Panc1 (cell line): ENCODE data around the gene FAM193A. TPM values are rescaled to one million over a fixed set of nuclear protein-coding genes. Genes with fewer than 3 reads are reported as not detected.

Experiments used
- ATAC-seq: fragments of 200-7000 bp; cut with Tn5 transposase; 2 replicates; pipeline ENCODE4 v1.9.1; 2020; ENCODE audit warnings: mild to moderate bottlenecking, moderate library complexity
- BruUV-seq: library from RNA; stranded (reverse); fragments of 400-500 nt; replicated peaks from 2 replicates; lab custom pipeline; 2021; lab: Mats Ljungman, UMichigan
- CTCF ChIA-PET: fragments of 300-600 bp; sonication (Branson Sonifier 250); formaldehyde crosslinking; loops from one replicate; lab custom pipeline; 2022; ENCODE audit warnings: antibody characterized with exemption; lab: Charles Lee
- POLR2A ChIA-PET: fragments of 300-600 bp; sonication (Branson Sonifier 250); formaldehyde crosslinking; loops from one replicate; lab custom pipeline; 2022; ENCODE audit warnings: antibody characterized with exemption; lab: Charles Lee
- DNase-seq: peaks from one replicate; pipeline ENCODE4 v3.0.0-alpha.2; 2010; ENCODE audit warnings: low read depth, low spot score
- H3K27ac ChIP-seq: 2 replicates; pipeline ENCODE4 v1.5.1; 2011; ENCODE audit warnings: mild to moderate bottlenecking, low read length, inconsistent platforms
- H3K27me3 ChIP-seq: fragments of 200-500 bp; sonication (Bioruptor generic); 2 replicates; pipeline ENCODE4 v1.6.0; 2014; ENCODE audit warnings: low read length, inconsistent platforms; ENCODE audit not compliant: control insufficient read depth, insufficient read depth
- H3K36me3 ChIP-seq: fragments of 200-500 bp; sonication (Bioruptor generic); 2 replicates; pipeline ENCODE4 v1.5.1; 2014; ENCODE audit warnings: inconsistent platforms, mild to moderate bottlenecking, low read length, moderate library complexity; ENCODE audit not compliant: control insufficient read depth, insufficient read depth
- H3K4me1 ChIP-seq: 2 replicates; pipeline ENCODE4 v1.5.1; 2011; ENCODE audit warnings: inconsistent platforms, mild to moderate bottlenecking, low read length, moderate library complexity; ENCODE audit not compliant: control insufficient read depth, insufficient read depth
- H3K4me3 ChIP-seq, 2 experiments: 2 replicates each; pipeline ENCODE4 v1.5.1; 2011 to 2012; ENCODE audit warnings: low read depth in 2 of 2, low read length in 2 of 2, mild to moderate bottlenecking in 2 of 2, inconsistent platforms in 1 of 2, moderate library complexity in 1 of 2
- H3K9me3 ChIP-seq: fragments of 200-500 bp; sonication (Bioruptor generic); 2 replicates; pipeline ENCODE4 v1.5.1; 2014; ENCODE audit warnings: low read depth, mild to moderate bottlenecking, inconsistent platforms, low read length, moderate library complexity; ENCODE audit not compliant: control insufficient read depth, insufficient read depth
- POLR2AphosphoS5 ChIP-seq: IDR thresholded peaks from 2 replicates; pipeline ENCODE4 v1.6.1; 2012; ENCODE audit warnings: mild to moderate bottlenecking, low read depth, low read length, moderate library complexity
- SIN3A ChIP-seq: IDR thresholded peaks from 2 replicates; pipeline ENCODE4 v1.6.1; 2012; ENCODE audit warnings: low read depth, mild to moderate bottlenecking, low read length, moderate library complexity, borderline replicate concordance; ENCODE audit not compliant: insufficient read depth
- TCF7L2 ChIP-seq: IDR thresholded peaks from 2 replicates; pipeline ENCODE4 v1.6.1; 2011; ENCODE audit warnings: mild to moderate bottlenecking, low read depth, low read length, inconsistent platforms
- in situ Hi-C: cut with HindIII; loops from 2 replicates; pipeline ENCODE4 v1.10.0; 2016; ENCODE audit warnings: low sequenced_read_pairs, low pct_unique_long_range_greater_than_20kb
- intact Hi-C: fragments of 100-400 bp; cut with micrococcal nuclease; formaldehyde crosslinking; loops from one replicate; pipeline ENCODE4 v1.10.0; 2022; ENCODE audit not compliant: unreplicated experiment
- total RNA-seq: library from RNA; stranded (reverse); gene quantifications from one replicate; pipeline ENCODE4 v1.2.1, GENCODE V29; 2021; ENCODE audit not compliant: unreplicated experiment
- TF ChIP-seq, protein P1 (sequence below): fragments of 450-650 bp; IDR thresholded peaks from 2 replicates; pipeline ENCODE4 v1.5.1; 2017; ENCODE audit warnings: mild to moderate bottlenecking
- TF ChIP-seq, protein P2 (sequence below), 2 experiments: IDR thresholded peaks; 2 replicates each; pipeline ENCODE4 v1.6.1; 2011 to 2012; ENCODE audit warnings: low read depth in 2 of 2, control low read depth in 1 of 2, low read length in 1 of 2, mild to moderate bottlenecking in 1 of 2, moderate library complexity in 1 of 2; ENCODE audit not compliant: insufficient read depth in 1 of 2

FAM193A gene
- total RNA-seq, 1 experiment from 2014 or later: 25.7 TPM

DNA sequence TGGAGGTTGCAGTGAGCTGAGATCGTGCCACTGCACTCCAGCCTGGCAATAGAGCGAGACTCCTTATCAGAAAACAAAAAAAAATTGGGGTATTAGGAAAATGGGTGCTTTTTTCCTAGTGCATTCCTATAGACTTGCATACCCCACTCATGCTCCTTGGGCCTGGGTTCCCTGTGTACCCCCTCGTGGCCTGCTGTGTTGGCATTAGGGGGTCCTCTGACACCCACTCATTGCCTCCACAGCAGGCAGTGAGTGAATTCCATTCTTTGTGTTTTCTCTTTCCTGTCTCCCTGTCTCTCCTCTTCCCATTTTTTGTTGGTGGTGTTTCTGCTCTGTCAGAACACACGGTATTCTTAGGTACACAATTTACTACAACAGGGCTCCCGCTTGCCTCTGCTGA lies 176.9 kb downstream of the FAM193A start:
- Histone ChIP-seq H3K4me1 (no peaks in the 10 kb centered on the region), H3K36me3 (no peaks in the 10 kb centered on the region), H3K4me3 (no peak overlapping the region), H3K27ac (no peak overlapping the region), H3K27me3 (no peaks in the 10 kb centered on the region), H3K9me3 (no peaks in the 10 kb centered on the region)
- ChIA-PET POLR2A (no interaction called here), CTCF (no interaction called here)
- intact Hi-C loops (no loop called here), in situ Hi-C loops (no loop called here)
- no TSS peak for BruUV-seq
- no peak for DNase-seq
- ATAC-seq: no peak
- TF ChIP-seq, protein P1, sequence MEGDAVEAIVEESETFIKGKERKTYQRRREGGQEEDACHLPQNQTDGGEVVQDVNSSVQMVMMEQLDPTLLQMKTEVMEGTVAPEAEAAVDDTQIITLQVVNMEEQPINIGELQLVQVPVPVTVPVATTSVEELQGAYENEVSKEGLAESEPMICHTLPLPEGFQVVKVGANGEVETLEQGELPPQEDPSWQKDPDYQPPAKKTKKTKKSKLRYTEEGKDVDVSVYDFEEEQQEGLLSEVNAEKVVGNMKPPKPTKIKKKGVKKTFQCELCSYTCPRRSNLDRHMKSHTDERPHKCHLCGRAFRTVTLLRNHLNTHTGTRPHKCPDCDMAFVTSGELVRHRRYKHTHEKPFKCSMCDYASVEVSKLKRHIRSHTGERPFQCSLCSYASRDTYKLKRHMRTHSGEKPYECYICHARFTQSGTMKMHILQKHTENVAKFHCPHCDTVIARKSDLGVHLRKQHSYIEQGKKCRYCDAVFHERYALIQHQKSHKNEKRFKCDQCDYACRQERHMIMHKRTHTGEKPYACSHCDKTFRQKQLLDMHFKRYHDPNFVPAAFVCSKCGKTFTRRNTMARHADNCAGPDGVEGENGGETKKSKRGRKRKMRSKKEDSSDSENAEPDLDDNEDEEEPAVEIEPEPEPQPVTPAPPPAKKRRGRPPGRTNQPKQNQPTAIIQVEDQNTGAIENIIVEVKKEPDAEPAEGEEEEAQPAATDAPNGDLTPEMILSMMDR: no peak
- no peak for TF ChIP-seq SIN3A
- TF ChIP-seq, protein P2, sequence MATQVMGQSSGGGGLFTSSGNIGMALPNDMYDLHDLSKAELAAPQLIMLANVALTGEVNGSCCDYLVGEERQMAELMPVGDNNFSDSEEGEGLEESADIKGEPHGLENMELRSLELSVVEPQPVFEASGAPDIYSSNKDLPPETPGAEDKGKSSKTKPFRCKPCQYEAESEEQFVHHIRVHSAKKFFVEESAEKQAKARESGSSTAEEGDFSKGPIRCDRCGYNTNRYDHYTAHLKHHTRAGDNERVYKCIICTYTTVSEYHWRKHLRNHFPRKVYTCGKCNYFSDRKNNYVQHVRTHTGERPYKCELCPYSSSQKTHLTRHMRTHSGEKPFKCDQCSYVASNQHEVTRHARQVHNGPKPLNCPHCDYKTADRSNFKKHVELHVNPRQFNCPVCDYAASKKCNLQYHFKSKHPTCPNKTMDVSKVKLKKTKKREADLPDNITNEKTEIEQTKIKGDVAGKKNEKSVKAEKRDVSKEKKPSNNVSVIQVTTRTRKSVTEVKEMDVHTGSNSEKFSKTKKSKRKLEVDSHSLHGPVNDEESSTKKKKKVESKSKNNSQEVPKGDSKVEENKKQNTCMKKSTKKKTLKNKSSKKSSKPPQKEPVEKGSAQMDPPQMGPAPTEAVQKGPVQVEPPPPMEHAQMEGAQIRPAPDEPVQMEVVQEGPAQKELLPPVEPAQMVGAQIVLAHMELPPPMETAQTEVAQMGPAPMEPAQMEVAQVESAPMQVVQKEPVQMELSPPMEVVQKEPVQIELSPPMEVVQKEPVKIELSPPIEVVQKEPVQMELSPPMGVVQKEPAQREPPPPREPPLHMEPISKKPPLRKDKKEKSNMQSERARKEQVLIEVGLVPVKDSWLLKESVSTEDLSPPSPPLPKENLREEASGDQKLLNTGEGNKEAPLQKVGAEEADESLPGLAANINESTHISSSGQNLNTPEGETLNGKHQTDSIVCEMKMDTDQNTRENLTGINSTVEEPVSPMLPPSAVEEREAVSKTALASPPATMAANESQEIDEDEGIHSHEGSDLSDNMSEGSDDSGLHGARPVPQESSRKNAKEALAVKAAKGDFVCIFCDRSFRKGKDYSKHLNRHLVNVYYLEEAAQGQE (IDR thresholded peaks at IDR 0.05; ENCODE audit: insufficient read depth in 1 of 2, low read depth in 2 of 2, low read length in 1 of 2): no peak
- TF ChIP-seq POLR2AphosphoS5: no peak
- TF ChIP-seq TCF7L2: no peak

DNA sequence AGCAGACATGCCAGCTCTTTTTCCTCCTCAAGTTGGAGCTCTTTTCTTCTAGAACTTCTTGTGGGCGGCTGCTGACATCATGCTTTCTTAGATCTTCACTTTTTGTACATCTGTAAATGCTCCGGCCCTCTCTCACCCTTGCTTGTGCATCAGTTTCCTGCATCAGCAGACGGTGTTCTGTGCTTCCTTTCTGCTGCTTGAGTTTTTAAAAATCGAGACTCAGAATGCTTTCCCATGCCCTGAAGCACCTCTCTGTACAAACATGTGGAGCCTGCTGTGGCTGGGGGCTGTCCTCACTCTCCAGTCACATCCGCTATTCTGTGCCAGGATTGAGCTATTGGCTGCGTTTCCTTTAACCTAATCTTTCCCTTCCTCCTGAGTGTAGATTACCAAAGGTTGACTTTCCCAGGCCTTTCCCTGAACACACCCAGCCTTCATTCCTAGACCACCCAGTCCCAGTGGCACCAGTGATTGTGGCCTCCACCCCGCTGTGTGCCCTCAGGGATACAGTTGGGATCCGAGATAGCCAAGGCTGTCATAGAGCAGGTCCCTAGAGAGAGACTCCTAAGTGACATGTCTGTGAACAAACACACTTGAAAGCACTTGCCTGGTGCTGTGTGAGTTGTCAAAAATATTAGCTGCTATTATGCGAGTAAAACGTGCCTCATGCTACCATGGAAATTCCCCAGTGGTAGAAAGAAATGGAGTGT lies 177.8 kb downstream of the FAM193A start:
- ChIA-PET CTCF (no interaction called here), POLR2A (no interaction called here)
- H3K27ac ChIP-seq: no peak overlapping the region
- H3K36me3 ChIP-seq: no peaks in the 10 kb centered on the region
- intact Hi-C loops (no loop called here), in situ Hi-C loops (no loop called here)
- BruUV-seq: no TSS peak
- TF ChIP-seq POLR2AphosphoS5 (no peak), SIN3A (no peak), TCF7L2 (no peak)
- TF ChIP-seq, protein P1: no peak
- TF ChIP-seq, protein P2 (IDR thresholded peaks at IDR 0.05; ENCODE audit: insufficient read depth in 1 of 2, low read depth in 2 of 2, low read length in 1 of 2): no peak
- H3K9me3 ChIP-seq: no peaks in the 10 kb centered on the region
- no peaks in the 10 kb centered on the region for H3K4me1 ChIP-seq
- H3K4me3 ChIP-seq: no peak overlapping the region
- DNase-seq: no peak
- no peak for ATAC-seq
- H3K27me3 ChIP-seq: no peaks in the 10 kb centered on the region
